OCI-M2 (cell line): ENCODE data around the gene MLYCD.

Experiments used
- DNase-seq: peaks from one replicate; lab custom pipeline; 2025; ENCODE audit not compliant: unreplicated experiment; lab: John Stamatoyannopoulos, UW

The MLYCD gene

GRCh38 chr16:83925095-83925905 lies 26.4 kb downstream of the MLYCD start:
- no peak for DNase-seq

GRCh38 chr16:83925957-83926725 lies 27.2 kb downstream of the MLYCD start:
- DNase-seq, result no peak

GRCh38 chr16:83926726-83927397 lies 27.9 kb downstream of the MLYCD start:
- DNase-seq, result peak; percentile 13

- DNase-seq, result no peak
These were observed 29.6 kb downstream of the MLYCD start for GRCh38 chr16:83928341-83929055.

- no peak for DNase-seq
These were observed 31.1 kb downstream of the MLYCD start for GRCh38 chr16:83929811-83930555.

GRCh38 chr16:83930730-83931500 lies 32.0 kb downstream of the MLYCD start:
- no peak for DNase-seq

- DNase-seq, result no peak
These were observed 32.6 kb downstream of the MLYCD start for GRCh38 chr16:83931556-83931955.

GRCh38 chr16:83932304-83932703 lies 33.4 kb downstream of the MLYCD start:
- DNase-seq, result no peak

- DNase-seq, result no peak
These were observed 34.2 kb downstream of the MLYCD start for GRCh38 chr16:83932955-83933673.

GRCh38 chr16:83933885-83934683 lies 35.2 kb downstream of the MLYCD start:
- no peak for DNase-seq

GRCh38 chr16:83934684-83934977 lies 35.7 kb downstream of the MLYCD start:
- no peak for DNase-seq

GRCh38 chr16:83935005-83935857 lies 36.3 kb downstream of the MLYCD start:
- DNase-seq, result no peak

- no peak for DNase-seq
These were observed 36.9 kb downstream of the MLYCD start for GRCh38 chr16:83935858-83936255.

- DNase-seq, result no peak
These were observed 37.8 kb downstream of the MLYCD start for GRCh38 chr16:83936581-83937165.

- no peak for DNase-seq
These were observed 38.4 kb downstream of the MLYCD start for GRCh38 chr16:83937267-83937666.

- DNase-seq, result no peak
These were observed 39.3 kb downstream of the MLYCD start for GRCh38 chr16:83937922-83938885.
